GM19455 (cell line): Measurements from ENCODE around the gene ALDH3B1.

Experiments used
- ATAC-seq: cut with Tn5 transposase; IDR thresholded peaks from one replicate; pipeline ENCODE4 v1.9.1; 2021; ENCODE audit not compliant: unreplicated experiment

The ALDH3B1 gene

GRCh38 chr11:67997475-67997921 is 12.6 kb upstream of the ALDH3B1 start:
- no peak for ATAC-seq

GRCh38 chr11:67998150-67999045 is 11.7 kb upstream of the ALDH3B1 start:
- ATAC-seq = no peak

GRCh38 chr11:67999201-67999629 is 10.9 kb upstream of the ALDH3B1 start:
- ATAC-seq = no peak

- no peak for ATAC-seq
Measured at GRCh38 chr11:67999704-68000103, 10.4 kb upstream of the ALDH3B1 start.

DNA sequence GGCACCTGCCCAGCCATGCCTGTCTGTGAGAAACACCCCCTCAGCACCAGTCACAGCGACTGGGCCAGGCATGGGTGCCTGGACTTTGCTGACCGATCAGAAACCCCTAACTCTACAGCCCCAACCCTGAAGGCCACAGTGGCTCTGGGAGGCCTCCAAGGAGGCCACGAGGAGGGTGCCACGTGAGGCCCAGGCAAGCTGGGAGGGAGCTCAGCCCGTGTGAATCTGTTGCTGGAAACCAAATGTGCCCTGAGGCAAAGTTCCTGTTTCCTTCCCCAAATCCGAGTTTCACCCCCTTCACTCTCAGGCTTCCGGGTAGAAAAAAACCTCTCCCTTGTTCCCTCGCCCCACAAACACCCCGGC is 7.6 kb upstream of the ALDH3B1 start:
- no peak for ATAC-seq

DNA sequence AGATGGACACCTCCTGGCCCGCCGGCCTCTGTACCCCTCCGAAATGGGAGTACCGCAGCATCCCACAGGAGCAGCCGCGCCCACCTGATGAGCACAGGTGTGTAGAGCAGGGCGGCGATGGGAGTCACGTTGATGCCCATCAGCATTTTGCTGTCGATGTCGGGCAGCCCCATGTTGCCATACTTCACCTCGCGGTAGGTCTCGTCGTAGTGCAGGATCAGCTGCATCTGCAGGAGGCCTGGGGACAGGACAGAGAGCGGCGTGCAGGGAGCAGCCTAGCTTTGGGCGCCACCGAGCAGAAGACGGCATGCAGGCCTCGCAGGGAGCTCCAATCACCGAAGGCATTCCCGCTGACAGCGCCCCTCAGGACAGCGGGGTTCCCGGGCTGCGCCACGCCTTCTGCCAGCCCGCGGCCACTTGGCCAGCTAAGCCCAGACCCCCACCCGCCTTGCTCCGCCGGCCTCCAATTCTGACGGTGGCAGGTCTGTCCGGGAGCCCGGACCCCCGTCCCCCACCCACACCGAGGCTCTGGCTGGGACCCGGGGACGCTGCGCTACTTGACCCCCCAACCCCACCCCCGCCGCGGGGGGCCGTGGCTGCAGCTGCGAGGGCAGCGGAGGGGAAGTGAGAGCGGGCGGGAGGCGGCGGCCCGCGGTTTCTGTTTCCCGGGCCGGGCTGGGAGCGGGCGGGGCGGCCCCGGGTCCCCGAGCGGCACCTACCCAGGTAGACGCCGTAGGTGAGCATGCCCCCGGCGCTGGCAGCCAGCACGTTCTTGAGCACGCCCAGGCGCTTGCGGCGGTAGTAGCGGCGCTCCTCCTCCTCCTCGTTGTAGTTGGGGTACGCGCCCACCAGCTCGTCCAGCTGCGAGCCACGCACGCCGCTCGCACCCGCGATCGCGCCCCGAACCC is 6.9 kb upstream of the ALDH3B1 start:
- no peak for ATAC-seq

GRCh38 chr11:68003846-68004550 is 6.1 kb upstream of the ALDH3B1 start, which contains the start of gene UNC93B1:
UNC93B1 (minus strand) TSS chr11:68004097; CDS start chr11:68004043, 54 bp downstream.
- ATAC-seq = no peak

GRCh38 chr11:68004551-68005335 is 5.4 kb upstream of the ALDH3B1 start:
- ATAC-seq = no peak

- no peak for ATAC-seq
Measured at GRCh38 chr11:68006606-68007166, 3.4 kb upstream of the ALDH3B1 start.

DNA sequence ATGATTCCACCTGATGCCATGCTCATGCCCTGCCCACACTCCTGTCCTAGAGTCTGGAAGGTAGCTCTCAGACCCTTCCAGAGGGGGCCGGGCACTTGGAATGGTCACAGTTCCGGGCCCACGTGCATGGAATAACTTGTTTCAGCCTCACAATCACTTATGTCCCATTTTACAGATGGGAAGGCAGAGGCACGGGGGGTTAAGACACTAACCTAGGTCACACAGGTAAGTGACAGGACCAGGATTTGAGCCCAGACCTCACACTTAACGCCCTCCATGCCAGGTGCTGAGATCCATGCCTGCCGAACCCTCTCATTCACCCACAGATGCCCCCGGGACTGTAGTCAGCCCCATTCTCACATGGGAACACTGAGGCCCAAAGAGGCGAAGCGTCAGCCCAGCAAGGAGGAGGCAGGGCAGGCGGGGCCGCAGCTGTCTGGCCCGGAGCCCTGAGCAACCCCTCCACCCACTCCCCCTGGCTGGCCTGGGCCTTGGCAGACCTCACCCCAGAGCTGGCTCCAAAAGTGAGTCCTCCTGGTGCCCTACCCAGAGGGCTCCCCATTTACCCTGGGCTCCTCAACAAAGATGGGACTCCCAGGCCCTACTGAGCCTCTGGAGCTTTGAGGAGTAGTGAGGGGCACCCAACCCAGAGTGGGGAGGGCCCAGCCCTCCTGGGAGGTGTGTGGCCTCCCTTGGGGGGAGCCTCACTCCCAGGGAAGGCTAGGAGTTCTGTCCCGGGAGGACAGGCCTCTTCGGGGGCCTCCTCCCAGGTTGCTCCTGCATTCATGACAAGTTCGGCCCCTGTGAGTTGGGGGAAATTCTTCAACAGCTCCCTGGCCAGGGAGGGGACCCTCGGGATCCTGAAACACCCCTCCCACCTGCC is 2.4 kb upstream of the ALDH3B1 start:
- no peak for ATAC-seq

DNA sequence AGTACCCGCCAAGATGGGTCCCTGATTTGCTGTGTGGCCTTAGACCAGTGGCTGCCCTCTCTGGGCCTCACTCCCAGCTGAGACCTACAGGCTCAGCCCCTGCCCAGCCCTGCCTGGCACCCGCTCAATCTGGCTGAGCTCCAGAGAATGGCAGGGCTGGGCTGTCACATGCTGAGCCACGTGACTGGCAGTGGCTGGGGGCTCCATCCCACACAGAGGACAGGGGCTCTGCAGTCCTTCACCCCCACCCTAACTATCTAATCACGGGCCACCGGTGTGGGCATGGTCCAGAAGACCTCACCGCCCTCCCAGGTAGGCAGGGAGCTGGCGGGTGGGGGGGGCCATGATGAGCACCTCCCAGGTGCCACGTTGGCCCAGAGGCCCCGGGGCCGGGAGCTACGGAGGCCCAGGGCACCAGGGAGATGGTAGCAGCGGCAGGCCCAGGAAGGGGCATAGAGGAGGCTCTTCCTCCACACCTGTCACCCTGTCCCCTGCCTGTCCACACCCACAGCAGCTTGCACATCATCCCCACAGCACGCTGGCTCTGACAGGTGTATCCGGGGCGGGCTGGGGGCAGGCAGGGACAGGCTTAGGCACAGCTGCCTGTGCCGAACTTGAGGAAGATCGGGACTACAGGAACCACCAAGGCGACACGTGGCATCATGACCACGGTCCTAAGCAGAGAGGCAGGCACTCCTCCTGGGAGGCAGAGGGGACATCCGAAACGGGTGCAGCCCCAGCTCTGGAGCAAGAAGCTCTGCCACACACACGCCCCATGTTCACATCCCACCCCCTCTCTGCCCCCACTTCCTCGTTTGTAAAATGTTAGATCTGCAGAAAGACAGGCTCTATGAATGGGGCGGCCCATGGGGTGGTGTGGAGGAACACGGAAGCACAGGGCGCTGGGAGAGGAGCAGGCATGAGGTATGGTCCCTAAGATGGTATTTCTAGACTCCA is 1.5 kb upstream of the ALDH3B1 start:
- ATAC-seq = no peak

DNA sequence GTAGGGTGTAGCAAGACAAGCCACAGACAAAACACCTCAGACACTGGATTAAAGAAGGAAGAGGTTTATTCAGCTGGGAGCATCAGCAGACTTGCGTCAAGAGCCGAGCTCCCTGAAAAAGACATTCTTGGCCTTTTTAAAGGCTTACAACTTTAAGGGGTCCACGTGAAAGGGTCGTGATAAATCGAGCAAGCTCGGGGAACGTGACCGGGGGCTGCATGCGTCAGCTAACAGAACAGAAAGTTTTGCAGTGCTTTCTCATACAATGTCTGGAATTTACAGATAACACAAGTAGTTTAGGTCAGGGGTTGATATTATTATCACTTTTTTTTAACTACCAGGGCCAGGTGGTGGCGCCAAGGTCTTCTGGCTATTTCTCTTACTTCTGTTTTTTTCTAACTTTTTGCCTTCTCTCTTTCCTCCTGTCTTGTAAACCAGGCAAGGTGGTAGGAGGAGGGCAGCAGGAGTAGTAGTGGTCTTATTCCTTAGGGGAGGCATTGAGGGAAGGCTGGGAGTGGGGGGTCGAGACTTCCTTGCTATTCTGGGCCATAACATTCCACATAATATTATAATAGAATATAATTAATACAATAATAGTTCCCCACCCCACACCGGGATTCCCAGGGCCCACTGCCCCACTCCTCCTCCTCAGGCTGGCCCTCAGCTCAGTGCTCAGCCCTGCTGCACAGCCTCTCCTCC is 587 bp upstream of the ALDH3B1 start:
- ATAC-seq = no peak

GRCh38 chr11:68011051-68011943 is 1.2 kb downstream of the ALDH3B1 start:
- no peak for ATAC-seq

GRCh38 chr11:68012044-68012842 is 2.1 kb downstream of the ALDH3B1 start:
- no peak for ATAC-seq

- no peak for ATAC-seq
Measured at GRCh38 chr11:68012843-68013610, 2.9 kb downstream of the ALDH3B1 start.
